ENCODE data around the gene SYT9. TPM values are rescaled to one million over a fixed set of nuclear protein-coding genes. Genes with fewer than 3 reads are reported as not detected.

SYT9 gene
- total RNA-seq, 1 donor from 2014 or later = 0.18 TPM

GRCh38 chr11:7220636-7221035 lies 31.1 kb upstream of the SYT9 start:
- ATAC-seq = no peak
- Histone ChIP-seq H3K36me3 (no peaks in the 10 kb centered on the region), H3K27me3 (ENCODE audit: low read depth) (peaks cover 7% of the 10 kb centered on the region), H3K9me3 (no peaks in the 10 kb centered on the region), H3K4me1 (no peaks in the 10 kb centered on the region), H3K27ac (no peak overlapping the region), H3K4me3 (no peak overlapping the region)
- no peak for TF ChIP-seq CTCF (IDR thresholded peaks at IDR 0.05)
- intact Hi-C loops (cut with DNase I) = no loop called here
- no peak for DNase-seq

- Histone ChIP-seq H3K27ac (no peak overlapping the region), H3K4me3 (no peak overlapping the region), H3K4me1 (no peaks in the 10 kb centered on the region), H3K27me3 (ENCODE audit: low read depth) (peaks cover 7% of the 10 kb centered on the region), H3K9me3 (no peaks in the 10 kb centered on the region), H3K36me3 (no peaks in the 10 kb centered on the region)
- TF ChIP-seq CTCF (IDR thresholded peaks at IDR 0.05) = no peak
- DNase-seq = no peak
- intact Hi-C loops (cut with DNase I) = no loop called here
- ATAC-seq = no peak
Observed at GRCh38 chr11:7222619-7223018, 29.1 kb upstream of the SYT9 start.

- TF ChIP-seq CTCF (IDR thresholded peaks at IDR 0.05) = no peak
- H3K27ac ChIP-seq = no peak overlapping the region
- intact Hi-C loops (cut with DNase I) = no loop called here
Observed at GRCh38 chr11:7239877-7240276, 11.8 kb upstream of the SYT9 start.

GRCh38 chr11:7245341-7245740 lies 6.4 kb upstream of the SYT9 start:
- H3K27ac ChIP-seq = no peak overlapping the region
- no peaks in the 10 kb centered on the region for H3K27me3 ChIP-seq (ENCODE audit: low read depth)
- intact Hi-C loops (cut with DNase I) = no loop called here
- ATAC-seq = no peak
- H3K4me3 ChIP-seq = no peak overlapping the region
- H3K4me1 ChIP-seq = no peaks in the 10 kb centered on the region
- TF ChIP-seq CTCF (IDR thresholded peaks at IDR 0.05) = no peak
- no peak for DNase-seq
- peaks cover 3% of the 10 kb centered on the region for H3K9me3 ChIP-seq
- no peaks in the 10 kb centered on the region for H3K36me3 ChIP-seq

More at GRCh38 chr11:7239877-7240276, 11.8 kb upstream of the SYT9 start:
- Histone ChIP-seq H3K4me1 (no peaks in the 10 kb centered on the region), H3K27me3 (ENCODE audit: low read depth) (peaks cover 9% of the 10 kb centered on the region), H3K4me3 (no peak overlapping the region), H3K9me3 (no peaks in the 10 kb centered on the region), H3K36me3 (no peaks in the 10 kb centered on the region)
- DNase-seq (no peak), ATAC-seq (no peak)

- intact Hi-C loops (cut with DNase I) = no loop called here
- TF ChIP-seq CTCF (IDR thresholded peaks at IDR 0.05) = no peak
- DNase-seq (no peak), ATAC-seq (no peak)
- Histone ChIP-seq H3K27ac (no peak overlapping the region), H3K4me1 (no peaks in the 10 kb centered on the region), H3K9me3 (peaks cover 3% of the 10 kb centered on the region), H3K36me3 (no peaks in the 10 kb centered on the region), H3K4me3 (no peak overlapping the region), H3K27me3 (ENCODE audit: low read depth) (peaks cover 4% of the 10 kb centered on the region)
Observed at GRCh38 chr11:7246179-7246578, 5.5 kb upstream of the SYT9 start.

GRCh38 chr11:7250166-7250565 lies 1.5 kb upstream of the SYT9 start:
- no peak for TF ChIP-seq CTCF (IDR thresholded peaks at IDR 0.05)
- Histone ChIP-seq H3K9me3 (peaks cover 3% of the 10 kb centered on the region), H3K27ac (no peak overlapping the region), H3K27me3 (ENCODE audit: low read depth) (peaks cover 43% of the 10 kb centered on the region), H3K4me3 (no peak overlapping the region), H3K36me3 (no peaks in the 10 kb centered on the region), H3K4me1 (peaks cover 13% of the 10 kb centered on the region)
- ATAC-seq (no peak), DNase-seq (no peak)
- intact Hi-C loops (cut with DNase I) = no loop called here

Data from lower lobe of right lung (tissue), 2 donors.